Ishikawa (cell line): ENCODE data around the gene SRR.

Experiments used
- CEBPB ChIP-seq: IDR thresholded peaks from 2 replicates; pipeline ENCODE4 v1.6.1; 2012
- CREB1 ChIP-seq: IDR thresholded peaks from 2 replicates; pipeline ENCODE4 v1.6.1; 2012; ENCODE audit warnings: low read depth
- EGR1 ChIP-seq: IDR thresholded peaks from 2 replicates; pipeline ENCODE4 v1.6.1; 2012
- EP300 ChIP-seq: IDR thresholded peaks from 2 replicates; pipeline ENCODE4 v1.6.1; 2012; ENCODE audit warnings: borderline replicate concordance
- FOXM1 ChIP-seq: IDR thresholded peaks from 2 replicates; pipeline ENCODE4 v1.6.1; 2012; ENCODE audit warnings: low read depth, borderline replicate concordance
- MAX ChIP-seq: IDR thresholded peaks from 2 replicates; pipeline ENCODE4 v1.6.1; 2012
- NFIC ChIP-seq: IDR thresholded peaks from 2 replicates; pipeline ENCODE4 v1.6.1; 2012
- RAD21 ChIP-seq: IDR thresholded peaks from 2 replicates; pipeline ENCODE4 v1.6.1; 2012; ENCODE audit warnings: low read depth
- REST ChIP-seq: IDR thresholded peaks from 2 replicates; pipeline ENCODE4 v1.6.1; 2012; ENCODE audit warnings: low read depth, mild to moderate bottlenecking
- TAF1 ChIP-seq: IDR thresholded peaks from 2 replicates; pipeline ENCODE4 v1.6.1; 2012; ENCODE audit warnings: low read depth, mild to moderate bottlenecking
- TCF12 ChIP-seq: IDR thresholded peaks from 2 replicates; pipeline ENCODE4 v1.6.1; 2012; ENCODE audit warnings: low read depth
- TEAD4 ChIP-seq: IDR thresholded peaks from 2 replicates; pipeline ENCODE4 v1.6.1; 2012
- USF1 ChIP-seq: IDR thresholded peaks from 2 replicates; pipeline ENCODE4 v1.6.1; 2012
- YY1 ChIP-seq: IDR thresholded peaks from 2 replicates; pipeline ENCODE4 v1.6.1; 2012; ENCODE audit warnings: low read depth
- ZBTB7A ChIP-seq: IDR thresholded peaks from 2 replicates; pipeline ENCODE4 v1.6.1; 2012; ENCODE audit warnings: low read depth

The SRR gene

GRCh38 chr17:2303204-2304188, at the start of gene SRR, which contains the start of gene SMG6:
TSS of gene SRR (plus strand) at chr17:2303950. CDS start at chr17:2315561, 11,611 bp downstream.
TSS of gene SMG6 (minus strand) at chr17:2303785. CDS start at chr17:2303720, 65 bp downstream.
- TF ChIP-seq CREB1 (no peak), EP300 (no peak), USF1 (no peak), REST (no peak), ZBTB7A (peak; percentile 93), TEAD4 (0 out of 2 replicates have a peak, but pooled peaks have one; percentile 7), MAX (peak; percentile 51; the same call in 1 of the 2 replicates), EGR1 (no peak), TCF12 (no peak), TAF1 (peak; percentile 50; the same call in 1 of the 2 replicates), YY1 (peak; percentile 84), CEBPB (no peak), NFIC (no peak), RAD21 (no peak), FOXM1 (no peak)

GRCh38 chr17:2259769-2260536, 43.8 kb upstream of the SRR start:
- no peak for TF ChIP-seq MAX
- TF ChIP-seq CREB1: no peak
- TF ChIP-seq ZBTB7A: no peak
- TF ChIP-seq EP300: no peak
- TF ChIP-seq NFIC: no peak
- TF ChIP-seq RAD21: no peak
- no peak for TF ChIP-seq TCF12
- TF ChIP-seq CEBPB: no peak
- TF ChIP-seq FOXM1: no peak
- TF ChIP-seq YY1: no peak

GRCh38 chr17:2262135-2262587, 41.6 kb upstream of the SRR start:
- no peak for TF ChIP-seq CREB1

- no peak for TF ChIP-seq YY1
- no peak for TF ChIP-seq TAF1
- TF ChIP-seq TEAD4: no peak
- no peak for TF ChIP-seq REST
Observed at GRCh38 chr17:2263183-2264066, 40.3 kb upstream of the SRR start.

GRCh38 chr17:2264067-2264860, 39.5 kb upstream of the SRR start:
- TF ChIP-seq NFIC: peak; percentile 67
- TF ChIP-seq TEAD4: no peak
